GM13977 (cell line): ENCODE measurements around the gene CHRNB1.
"Not testable (repeated sequence)": the region's sequence is repeated elsewhere in the genome, so short reads cannot be mapped to it uniquely, and the experiment has no call there.

Experiments used
- DNase-seq: peaks from one replicate; pipeline ENCODE4 v3.0.0; 2012; ENCODE audit warnings: low spot score
- in situ Hi-C: fragments of 300-500 bp; cut with MboI; formaldehyde crosslinking; loops from one replicate; pipeline ENCODE4 v1.12.0; 2022; ENCODE audit warnings: low sequenced_read_pairs, low pct_unique_long_range_greater_than_20kb, mixed read lengths, inconsistent platforms; ENCODE audit not compliant: unreplicated experiment
- TF ChIP-seq, protein P1 (sequence below): IDR thresholded peaks from 2 replicates; pipeline ENCODE4 v1.5.1; 2012; ENCODE audit warnings: mild to moderate bottlenecking, control low read depth; ENCODE audit not compliant: insufficient read depth; ENCODE audit errors: extremely low read depth, missing control alignments

The CHRNB1 gene

DNA sequence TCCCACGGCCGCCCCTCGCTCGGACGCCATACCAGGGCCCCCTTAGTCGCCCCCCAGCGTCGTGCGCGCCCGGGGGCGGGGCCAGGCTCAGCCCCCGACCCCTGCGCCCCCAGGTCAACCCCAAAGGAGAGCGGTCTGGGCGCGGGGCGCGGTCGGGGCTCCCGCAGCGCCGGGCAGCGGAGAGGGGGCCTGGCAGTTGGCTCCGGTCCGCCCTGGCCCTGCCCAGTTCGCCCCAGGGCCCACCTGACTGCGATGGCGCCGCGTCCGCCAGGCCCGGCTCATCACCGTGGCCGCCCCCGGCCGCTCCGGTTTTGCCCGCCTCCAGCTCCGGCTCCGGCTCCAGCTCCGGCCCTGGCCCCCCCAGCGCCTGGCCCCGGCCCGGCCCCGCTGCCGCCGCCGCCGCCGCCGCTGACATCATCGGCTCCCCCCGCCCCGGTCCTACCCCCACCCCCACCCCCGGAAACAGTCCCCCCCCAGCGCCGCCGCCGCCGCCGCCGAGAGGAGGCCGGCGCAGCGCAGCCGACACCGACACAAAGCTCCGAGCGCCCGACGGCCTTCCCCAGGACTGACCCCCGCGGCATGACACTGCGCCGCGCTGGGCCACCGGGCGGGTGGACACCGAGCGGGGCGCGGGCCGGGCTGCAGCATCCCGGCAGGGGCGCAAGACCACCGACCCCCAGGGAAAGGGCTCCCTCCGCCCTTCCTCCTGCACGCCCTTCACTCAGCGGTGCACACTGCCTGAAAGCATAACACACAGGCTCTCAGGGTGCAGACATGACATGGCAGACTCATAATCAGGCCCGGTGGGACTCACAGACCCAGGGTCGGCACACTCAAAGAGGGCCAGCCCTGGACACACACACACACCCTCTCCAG is 34.6 kb downstream of the CHRNB1 start, which contains the start of gene ZBTB4:
Gene ZBTB4 (minus strand): TSS at position 419 of the 876 bp plus-strand sequence. CDS start 12,830 bp downstream, outside the sequence.
- peak; percentile 86 for DNase-seq
- TF ChIP-seq, protein P1, sequence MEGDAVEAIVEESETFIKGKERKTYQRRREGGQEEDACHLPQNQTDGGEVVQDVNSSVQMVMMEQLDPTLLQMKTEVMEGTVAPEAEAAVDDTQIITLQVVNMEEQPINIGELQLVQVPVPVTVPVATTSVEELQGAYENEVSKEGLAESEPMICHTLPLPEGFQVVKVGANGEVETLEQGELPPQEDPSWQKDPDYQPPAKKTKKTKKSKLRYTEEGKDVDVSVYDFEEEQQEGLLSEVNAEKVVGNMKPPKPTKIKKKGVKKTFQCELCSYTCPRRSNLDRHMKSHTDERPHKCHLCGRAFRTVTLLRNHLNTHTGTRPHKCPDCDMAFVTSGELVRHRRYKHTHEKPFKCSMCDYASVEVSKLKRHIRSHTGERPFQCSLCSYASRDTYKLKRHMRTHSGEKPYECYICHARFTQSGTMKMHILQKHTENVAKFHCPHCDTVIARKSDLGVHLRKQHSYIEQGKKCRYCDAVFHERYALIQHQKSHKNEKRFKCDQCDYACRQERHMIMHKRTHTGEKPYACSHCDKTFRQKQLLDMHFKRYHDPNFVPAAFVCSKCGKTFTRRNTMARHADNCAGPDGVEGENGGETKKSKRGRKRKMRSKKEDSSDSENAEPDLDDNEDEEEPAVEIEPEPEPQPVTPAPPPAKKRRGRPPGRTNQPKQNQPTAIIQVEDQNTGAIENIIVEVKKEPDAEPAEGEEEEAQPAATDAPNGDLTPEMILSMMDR: no peak
- in situ Hi-C loops: no loop called here

DNA sequence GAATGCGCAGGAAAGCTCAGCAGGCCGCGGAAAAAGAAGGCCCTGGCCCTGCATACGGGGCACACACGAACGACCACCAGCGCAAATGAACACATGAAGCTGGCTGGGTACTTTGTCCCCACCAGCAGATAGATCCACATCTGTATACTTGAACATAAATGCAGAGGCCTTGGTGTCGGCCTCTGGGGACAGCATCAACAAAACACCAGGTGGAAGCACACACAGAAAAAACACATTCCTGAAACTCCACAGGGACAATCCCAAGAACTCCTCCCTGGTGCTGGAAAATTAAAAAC is 35.2 kb downstream of the CHRNB1 start:
- DNase-seq: no peak
- in situ Hi-C loops: no loop called here
- TF ChIP-seq, protein P1: no peak

DNA sequence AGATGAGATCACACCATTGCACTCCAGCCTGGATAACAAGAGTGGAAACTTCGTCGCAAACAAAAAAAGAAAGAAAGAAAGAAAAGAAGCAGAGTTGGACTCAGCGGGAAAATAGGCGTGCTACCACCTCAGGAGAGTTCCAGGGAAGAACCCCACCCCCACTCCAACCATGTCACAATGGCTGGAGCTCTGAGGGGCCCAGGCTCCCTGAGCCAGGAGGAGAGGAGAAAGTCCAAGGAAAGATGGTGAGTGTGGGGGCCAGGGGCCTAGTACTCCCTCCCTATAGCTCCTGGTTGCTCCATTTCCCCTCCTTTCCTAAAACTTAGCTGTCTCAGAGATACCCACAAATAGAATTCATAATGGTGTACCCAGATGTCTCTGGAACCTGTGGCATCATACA is 36.4 kb downstream of the CHRNB1 start, which contains the start of gene SLC35G6:
Gene SLC35G6 (plus strand): TSS at position 172 of the 400 bp plus-strand sequence. CDS start 71 bp downstream, at position 243.
- in situ Hi-C loops, DNase-seq: not testable (repeated sequence)

DNA sequence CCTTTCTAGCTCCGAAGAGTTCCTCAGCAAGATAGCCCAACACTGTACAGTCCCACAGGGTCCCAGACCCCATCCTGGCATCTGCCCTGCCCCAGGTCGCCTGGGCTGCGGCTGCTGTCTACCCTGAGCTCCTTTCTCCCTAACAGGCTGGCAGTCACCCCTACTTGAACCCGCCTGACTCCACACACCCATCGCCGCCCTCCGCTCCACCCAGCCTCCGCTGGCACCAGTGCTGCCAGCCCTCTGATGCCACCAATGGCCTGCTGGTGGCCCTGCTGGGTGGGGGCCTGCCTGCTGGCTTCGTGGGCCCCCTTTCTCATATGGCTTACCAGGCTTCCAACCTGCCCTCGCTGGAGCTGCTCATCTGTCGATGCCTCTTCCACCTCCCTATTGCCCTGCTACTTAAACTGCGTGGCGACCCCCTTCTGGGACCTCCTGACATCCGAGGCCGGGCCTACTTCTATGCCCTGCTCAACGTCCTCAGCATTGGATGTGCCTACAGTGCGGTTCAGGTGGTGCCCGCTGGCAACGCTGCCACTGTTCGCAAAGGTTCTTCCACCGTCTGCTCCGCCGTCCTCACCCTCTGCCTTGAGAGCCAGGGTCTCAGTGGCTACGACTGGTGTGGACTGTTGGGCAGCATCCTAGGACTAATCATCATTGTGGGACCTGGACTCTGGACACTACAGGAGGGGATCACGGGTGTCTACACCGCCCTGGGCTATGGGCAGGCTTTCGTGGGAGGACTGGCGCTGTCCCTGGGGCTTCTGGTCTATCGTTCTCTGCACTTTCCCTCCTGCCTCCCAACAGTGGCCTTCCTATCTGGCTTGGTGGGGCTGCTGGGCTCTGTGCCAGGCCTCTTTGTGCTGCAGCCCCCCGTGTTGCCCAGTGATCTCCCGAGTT is 37.2 kb downstream of the CHRNB1 start:
- DNase-seq: peak; percentile 9
- in situ Hi-C loops: not testable (repeated sequence)

DNA sequence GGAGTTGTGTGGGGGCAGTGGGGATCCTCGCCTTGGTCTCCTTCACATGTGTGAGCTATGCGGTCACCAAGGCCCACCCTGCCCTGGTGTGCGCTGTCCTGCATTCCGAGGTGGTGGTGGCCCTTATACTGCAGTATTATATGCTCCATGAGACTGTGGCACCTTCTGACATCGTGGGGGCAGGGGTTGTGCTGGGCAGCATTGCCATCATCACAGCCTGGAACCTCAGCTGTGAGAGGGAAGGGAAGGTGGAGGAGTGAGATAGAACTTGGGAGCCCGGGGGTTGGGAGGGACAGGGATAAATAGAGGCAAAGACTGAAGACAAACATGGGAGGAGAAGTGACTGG is 37.9 kb downstream of the CHRNB1 start:
- in situ Hi-C loops, DNase-seq: not testable (repeated sequence)

DNA sequence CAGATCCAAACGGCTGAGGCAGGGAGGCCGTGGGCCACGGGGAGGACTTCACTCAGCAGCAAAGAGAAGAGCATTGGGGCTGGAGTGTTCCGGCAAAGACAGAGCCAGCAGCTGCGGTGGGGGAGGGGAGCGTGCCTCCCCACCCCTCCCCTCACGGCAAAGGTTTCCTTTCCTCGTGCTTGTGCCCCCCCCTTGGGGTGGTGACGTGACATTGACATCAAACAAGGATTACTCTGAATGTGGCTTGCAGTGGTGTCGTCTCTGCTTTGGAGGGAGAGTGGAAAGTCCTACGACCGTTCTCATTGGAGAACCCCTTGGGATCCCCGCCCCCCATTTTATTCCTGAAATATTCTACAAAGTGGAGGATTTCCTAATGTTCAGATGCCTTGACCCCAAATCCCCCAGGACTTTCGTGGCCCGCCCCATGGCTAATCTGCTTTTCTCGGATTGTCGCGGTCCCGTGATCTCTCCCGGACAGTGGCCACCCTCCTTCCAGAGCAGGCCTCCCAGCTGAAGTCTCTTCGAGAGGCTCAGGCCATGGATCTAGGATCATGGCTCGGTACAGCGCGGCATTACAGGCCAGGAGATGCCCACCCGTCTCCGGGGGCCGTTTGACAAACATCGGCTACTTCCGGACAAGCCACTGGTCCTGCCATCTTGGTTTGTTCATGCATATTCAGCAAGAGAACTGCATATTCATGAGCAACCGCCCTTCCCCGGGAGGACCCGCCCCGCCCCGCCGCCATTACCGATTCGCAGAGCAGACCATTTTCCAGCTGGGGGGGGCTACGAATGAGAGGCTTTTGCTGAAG is 38.6 kb downstream of the CHRNB1 start:
- TF ChIP-seq, protein P1: no peak
- in situ Hi-C loops: no loop called here
- peak; percentile 92 for DNase-seq

DNA sequence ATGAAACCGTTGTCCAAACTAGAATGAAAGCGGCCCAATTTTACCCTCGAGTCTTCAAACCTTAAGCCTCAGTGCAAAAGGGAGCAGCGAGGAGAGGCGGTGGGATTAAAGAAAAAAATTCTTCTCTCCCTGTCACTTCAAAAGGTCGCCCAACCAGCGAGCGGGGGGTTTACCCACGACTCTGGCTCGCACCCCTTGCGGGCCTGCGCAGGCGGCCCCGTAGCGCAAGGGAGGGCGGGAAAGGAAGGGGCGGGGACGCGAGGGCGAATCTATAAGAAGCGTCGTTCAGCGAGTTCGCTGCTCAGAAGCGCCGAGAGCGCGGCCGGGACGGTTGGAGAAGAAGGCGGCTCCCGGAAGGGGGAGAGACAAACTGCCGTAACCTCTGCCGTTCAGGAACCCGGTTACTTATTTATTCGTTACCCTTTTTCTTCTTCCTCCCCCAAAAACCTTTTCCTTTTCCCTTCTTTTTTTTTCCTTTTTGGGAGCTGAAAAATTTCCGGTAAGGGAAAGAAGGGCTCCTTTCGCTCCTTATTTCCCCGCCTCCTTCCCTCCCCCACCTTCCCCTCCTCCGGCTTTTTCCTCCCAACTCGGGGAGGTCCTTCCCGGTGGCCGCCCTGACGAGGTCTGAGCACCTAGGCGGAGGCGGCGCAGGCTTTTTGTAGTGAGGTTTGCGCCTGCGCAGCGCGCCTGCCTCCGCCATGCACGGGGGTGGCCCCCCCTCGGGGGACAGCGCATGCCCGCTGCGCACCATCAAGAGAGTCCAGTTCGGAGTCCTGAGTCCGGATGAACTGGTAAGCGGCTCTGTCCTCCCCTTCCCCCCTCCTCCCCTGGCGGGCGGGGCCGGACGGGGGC is 39.4 kb downstream of the CHRNB1 start, which contains the start of gene POLR2A:
Gene POLR2A (plus strand): TSS at position 300 of the 852 bp plus-strand sequence.
- TF ChIP-seq, protein P1: no peak
- peak; percentile 97 for DNase-seq
- in situ Hi-C loops: no loop called here
